Measurements from ENCODE around the gene CENPW. TPM values are rescaled to one million over a fixed set of nuclear protein-coding genes. Genes with fewer than 3 reads are reported as not detected.

CENPW gene
- total and polyA plus RNA-seq, 9 of the 15 experiments (the other 6 are each of a cell fraction or from before 2014, with no cell fraction given) = 48.7 to 285 (median 82.8) TPM

- WGBS (ENCODE audit: insufficient coverage, low coverage, missing lambda C conversion rate) = 66% methylated on average over 4 of the region's 4 CpGs
- H3K9me1 ChIP-seq (ENCODE audit: control insufficient read depth, insufficient read depth, low read length) = no peaks in the 10 kb centered on the region
- no peaks in the 10 kb centered on the region for H3K79me2 ChIP-seq (ENCODE audit: control insufficient read depth, insufficient read depth, low read length)
- no peak for FAIRE-seq
- H4K20me1 ChIP-seq (replicated peaks; ENCODE audit: control insufficient read depth, insufficient read depth, low read length) = no peaks in the 10 kb centered on the region
- TF ChIP-seq ARID2 (IDR thresholded peaks at IDR 0.05) (no peak), MCM5 (IDR thresholded peaks at IDR 0.05; ENCODE audit: low read depth) (no peak), MGA (IDR thresholded peaks at IDR 0.05) (no peak), E2F3 (CRISPR knock-in tag; IDR thresholded peaks at IDR 0.05) (no peak)
- no peak for DNase-seq (ENCODE audit: extremely low read depth in 1 of 4, low spot score in 3 of 4)
- intact Hi-C loops (cut with micrococcal nuclease) (no loop called here), in situ Hi-C loops (cut with MboI) (no loop called here)
- H3K36me3 ChIP-seq (ENCODE audit: control insufficient read depth, insufficient read depth, low read length) = no peaks in the 10 kb centered on the region
- no peak overlapping the region for H3K4me3 ChIP-seq
- H2AFZ ChIP-seq (ENCODE audit: low read depth, low read length) = no peak overlapping the region
- BruUV-seq (replicated peaks) = no TSS peak
- no peak overlapping the region for H3K27ac ChIP-seq (ENCODE audit: extremely low read depth, low read depth, low read length)
- no peaks in the 10 kb centered on the region for H3K27me3 ChIP-seq (ENCODE audit: control insufficient read depth in 2 of 2, insufficient read depth in 2 of 2, low read length in 2 of 2)
- ChIA-PET POLR2A (no interaction called here), CTCF (ENCODE audit: low intra/inter-chr PET ratio) (no interaction called here)
- H3K9me3 ChIP-seq (replicated peaks; ENCODE audit: control insufficient read depth, insufficient read depth, low read depth, low read length) = no peaks in the 10 kb centered on the region
- no peak overlapping the region for H3K4me2 ChIP-seq (ENCODE audit: insufficient read depth, low read length)
- ATAC-seq = no peak
- H3K4me1 ChIP-seq (replicated peaks in 1 of 2; ENCODE audit: control insufficient read depth in 2 of 2, insufficient read depth in 2 of 2, low read length in 2 of 2) = no peaks in the 10 kb centered on the region
- no peak overlapping the region for H3K9ac ChIP-seq (ENCODE audit: insufficient read depth in 1 of 2, low read depth in 2 of 2, low read length in 2 of 2)
These were observed 33.4 kb downstream of the CENPW start for GRCh38 chr6:126373344-126373743.

Data from K562 (cell line).